Trophoblast cell (in vitro differentiated cells and primary cell): ENCODE measurements around the gene EPB41L4B.
A peak's percentile ranks its signal among the peaks of the same experiment; 100 is the strongest.

Experiments
- DNase-seq, 2 donors: peaks; one replicate each; pipeline ENCODE4 v3.0.0-alpha.2; 2016
- H2AFZ ChIP-seq: 2 replicates; pipeline ENCODE4 v1.6.1; 2013; ENCODE audit warnings: low read length, moderate library complexity, mild to moderate bottlenecking; ENCODE audit not compliant: insufficient read depth, poor library complexity
- H2AK5ac ChIP-seq: 2 replicates; pipeline ENCODE4 v1.6.1; 2013; ENCODE audit warnings: mild to moderate bottlenecking, low read length
- H2BK120ac ChIP-seq: 2 replicates; pipeline ENCODE4 v1.6.1; 2013; ENCODE audit warnings: low read length, mild to moderate bottlenecking, moderate library complexity; ENCODE audit not compliant: insufficient read depth, poor library complexity
- H2BK12ac ChIP-seq: 2 replicates; pipeline ENCODE4 v1.6.1; 2013; ENCODE audit warnings: mild to moderate bottlenecking, low read length, moderate library complexity
- H2BK5ac ChIP-seq: 2 replicates; pipeline ENCODE4 v1.6.1; 2013; ENCODE audit warnings: low read length, low read depth, moderate library complexity, mild to moderate bottlenecking; ENCODE audit not compliant: poor library complexity
- H3K14ac ChIP-seq: 2 replicates; pipeline ENCODE4 v1.6.1; 2013; ENCODE audit warnings: mild to moderate bottlenecking, low read length
- H3K18ac ChIP-seq: 2 replicates; pipeline ENCODE4 v1.6.1; 2013; ENCODE audit warnings: mild to moderate bottlenecking, low read length
- H3K23ac ChIP-seq: 2 replicates; pipeline ENCODE4 v1.6.1; 2013; ENCODE audit warnings: low read length
- H3K27ac ChIP-seq: 2 replicates; pipeline ENCODE4 v1.5.1; 2013; ENCODE audit warnings: low read depth, mild to moderate bottlenecking, inconsistent platforms, low read length, moderate library complexity
- H3K27me3 ChIP-seq: 2 replicates; pipeline ENCODE4 v1.6.1; 2013; ENCODE audit warnings: inconsistent platforms, mild to moderate bottlenecking, low read length, moderate library complexity; ENCODE audit not compliant: insufficient read depth
- H3K36me3 ChIP-seq, 2 experiments: 1 replicate in 1 of 2; 2 replicates in 1 of 2; pipeline ENCODE4 v1.6.1; 2013; ENCODE audit warnings: low read length in 2 of 2, mild to moderate bottlenecking in 2 of 2, moderate library complexity in 1 of 2; ENCODE audit not compliant: insufficient read depth in 2 of 2, control insufficient read depth in 1 of 2
- H3K4ac ChIP-seq: 2 replicates; pipeline ENCODE4 v1.6.1; 2013; ENCODE audit warnings: low read depth, mild to moderate bottlenecking, low read length, moderate library complexity
- H3K4me1 ChIP-seq, 2 experiments: 1 replicate in 1 of 2; 2 replicates in 1 of 2; pipeline ENCODE4 v1.6.1; 2013; ENCODE audit warnings: low read length in 2 of 2, mild to moderate bottlenecking in 2 of 2, moderate library complexity in 1 of 2; ENCODE audit not compliant: insufficient read depth in 2 of 2, control insufficient read depth in 1 of 2
- H3K4me2 ChIP-seq: 2 replicates; pipeline ENCODE4 v1.6.1; 2013; ENCODE audit warnings: inconsistent platforms, mild to moderate bottlenecking, low read length, moderate library complexity
- H3K4me3 ChIP-seq: 2 replicates; pipeline ENCODE4 v1.5.1; 2013; ENCODE audit warnings: mild to moderate bottlenecking, low read depth, low read length, inconsistent platforms
- H3K79me1 ChIP-seq: one replicate; pipeline ENCODE4 v1.6.1; 2013; ENCODE audit warnings: low read length
- H3K79me2 ChIP-seq: 2 replicates; pipeline ENCODE4 v1.6.1; 2013; ENCODE audit warnings: low read length, mild to moderate bottlenecking; ENCODE audit not compliant: control insufficient read depth, insufficient read depth, poor library complexity
- H3K9ac ChIP-seq: 2 replicates; pipeline ENCODE4 v1.6.1; 2013; ENCODE audit warnings: mild to moderate bottlenecking, low read length
- H3K9me3 ChIP-seq: 2 replicates; pipeline ENCODE4 v1.6.1; 2013; ENCODE audit warnings: low read depth, mild to moderate bottlenecking, control low read depth, inconsistent platforms, low read length; ENCODE audit not compliant: insufficient read depth
- H4K12ac ChIP-seq: 2 replicates; pipeline ENCODE4 v1.6.1; 2013; ENCODE audit warnings: low read depth, mild to moderate bottlenecking, low read length, moderate library complexity
- H4K8ac ChIP-seq: 2 replicates; pipeline ENCODE4 v1.6.1; 2013; ENCODE audit warnings: low read depth, mild to moderate bottlenecking, low read length, moderate library complexity
- H4K91ac ChIP-seq: one replicate; pipeline ENCODE4 v1.6.1; 2013; ENCODE audit warnings: low read depth, mild to moderate bottlenecking, low read length, moderate library complexity
- WGBS: extraction: QIAGEN DNeasy Blood & Tissue Kit; methylation state at CpG from one replicate; pipeline ENCODE4 v1.1.7; 2013; ENCODE audit warnings: missing lambda C conversion rate; ENCODE audit not compliant: insufficient read length, insufficient coverage; ENCODE audit errors: extremely low coverage; 5-methylcytosine and 5-hydroxymethylcytosine counted together

EPB41L4B gene

GRCh38 chr9:109319017-109319625 is 1.7 kb downstream of the EPB41L4B start:
- Histone ChIP-seq H2AFZ (peak overlapping the region; percentile 15), H3K79me2 (peaks cover 12% of the 10 kb centered on the region), H3K18ac (peak overlapping the region; percentile 38), H2BK12ac (no peak overlapping the region), H3K4me2 (peak overlapping the region; percentile 73), H3K36me3 (no peaks in the 10 kb centered on the region), H4K12ac (no peak overlapping the region), H3K9me3 (no peaks in the 10 kb centered on the region), H3K4me1 (peaks cover 7 to 23% of the 10 kb centered on the region in 2 experiments), H3K4ac (peak overlapping the region; percentile 93), H2BK120ac (peak overlapping the region; percentile 26), H3K23ac (no peak overlapping the region), H3K27me3 (no peaks in the 10 kb centered on the region), H4K91ac (peak overlapping the region; percentile 80), H2BK5ac (peak overlapping the region; percentile 33), H2AK5ac (no peak overlapping the region), H3K9ac (no peak overlapping the region), H3K4me3 (peak overlapping the region; percentile 38), H3K27ac (no peak overlapping the region), H3K14ac (peak overlapping the region; percentile 19), H4K8ac (peak overlapping the region; percentile 40), H3K79me1 (peaks cover 10% of the 10 kb centered on the region)
- DNase-seq, result no peak
- no CpG with 5 or more reads among the region's 41 CpGs for WGBS

GRCh38 chr9:109317979-109318741 is 2.7 kb downstream of the EPB41L4B start:
- no peak overlapping the region for H4K8ac ChIP-seq
- no peak overlapping the region for H3K4me2 ChIP-seq
- DNase-seq, result no peak
- peaks cover 10% of the 10 kb centered on the region for H3K79me1 ChIP-seq
- no peak overlapping the region for H3K23ac ChIP-seq
- no peak overlapping the region for H3K9ac ChIP-seq
- H3K4me3 ChIP-seq, result no peak overlapping the region
- H3K27me3 ChIP-seq, result no peaks in the 10 kb centered on the region
- H3K14ac ChIP-seq, result no peak overlapping the region
- no peak overlapping the region for H4K12ac ChIP-seq
- no peaks in the 10 kb centered on the region for H3K36me3 ChIP-seq
- no peak overlapping the region for H4K91ac ChIP-seq
- H2AFZ ChIP-seq, result no peak overlapping the region
- H3K27ac ChIP-seq, result no peak overlapping the region
- WGBS, result no CpG with 5 or more reads among the region's 13 CpGs
- H3K18ac ChIP-seq, result no peak overlapping the region
- H3K9me3 ChIP-seq, result no peaks in the 10 kb centered on the region
- no peak overlapping the region for H2BK12ac ChIP-seq
- H2AK5ac ChIP-seq, result no peak overlapping the region
- peaks cover 9 to 29% of the 10 kb centered on the region in 2 experiments for H3K4me1 ChIP-seq
- H3K79me2 ChIP-seq, result peaks cover 14% of the 10 kb centered on the region
- no peak overlapping the region for H2BK120ac ChIP-seq
- no peak overlapping the region for H2BK5ac ChIP-seq
- peak overlapping the region; percentile 8 for H3K4ac ChIP-seq

- Histone ChIP-seq H3K14ac (no peak overlapping the region), H2BK120ac (no peak overlapping the region), H3K4me2 (no peak overlapping the region), H3K23ac (no peak overlapping the region), H3K79me1 (peaks cover 10% of the 10 kb centered on the region), H3K27me3 (no peaks in the 10 kb centered on the region), H3K4me1 (peaks cover 9 to 29% of the 10 kb centered on the region in 2 experiments), H3K79me2 (peaks cover 14% of the 10 kb centered on the region), H4K8ac (no peak overlapping the region), H3K4me3 (no peak overlapping the region), H2AFZ (no peak overlapping the region), H2BK5ac (no peak overlapping the region), H2AK5ac (no peak overlapping the region), H3K9ac (no peak overlapping the region), H3K9me3 (no peaks in the 10 kb centered on the region), H4K91ac (no peak overlapping the region), H3K18ac (no peak overlapping the region), H3K27ac (no peak overlapping the region), H4K12ac (no peak overlapping the region), H3K4ac (peak overlapping the region; percentile 18), H2BK12ac (no peak overlapping the region), H3K36me3 (no peaks in the 10 kb centered on the region)
- no peak for DNase-seq
- no CpG with 5 or more reads among the region's 13 CpGs for WGBS
These were observed 3.4 kb downstream of the EPB41L4B start for GRCh38 chr9:109317311-109317978.

GRCh38 chr9:109316207-109316640 is 4.6 kb downstream of the EPB41L4B start:
- WGBS, result no CpG with 5 or more reads among the region's 12 CpGs
- peaks cover 10% of the 10 kb centered on the region for H3K79me1 ChIP-seq
- H3K4ac ChIP-seq, result peak overlapping the region; percentile 50
- no peaks in the 10 kb centered on the region for H3K9me3 ChIP-seq
- no peak overlapping the region for H4K91ac ChIP-seq
- DNase-seq, result no peak
- H2AK5ac ChIP-seq, result no peak overlapping the region
- no peak overlapping the region for H3K4me2 ChIP-seq
- no peak overlapping the region for H2BK5ac ChIP-seq
- H3K18ac ChIP-seq, result no peak overlapping the region
- H2BK120ac ChIP-seq, result no peak overlapping the region
- no peak overlapping the region for H3K9ac ChIP-seq
- no peak overlapping the region for H3K14ac ChIP-seq
- no peaks in the 10 kb centered on the region for H3K27me3 ChIP-seq
- peaks cover 9 to 29% of the 10 kb centered on the region in 2 experiments for H3K4me1 ChIP-seq
- H4K8ac ChIP-seq, result no peak overlapping the region
- no peaks in the 10 kb centered on the region for H3K36me3 ChIP-seq
- H2AFZ ChIP-seq, result no peak overlapping the region
- H4K12ac ChIP-seq, result no peak overlapping the region
- peaks cover 17% of the 10 kb centered on the region for H3K79me2 ChIP-seq
- H2BK12ac ChIP-seq, result no peak overlapping the region
- no peak overlapping the region for H3K23ac ChIP-seq
- no peak overlapping the region for H3K4me3 ChIP-seq
- no peak overlapping the region for H3K27ac ChIP-seq
